ENCODE data around the gene MOB2.
A peak's percentile ranks its signal among the peaks of the same experiment; 100 is the strongest.

Gene MOB2

DNA sequence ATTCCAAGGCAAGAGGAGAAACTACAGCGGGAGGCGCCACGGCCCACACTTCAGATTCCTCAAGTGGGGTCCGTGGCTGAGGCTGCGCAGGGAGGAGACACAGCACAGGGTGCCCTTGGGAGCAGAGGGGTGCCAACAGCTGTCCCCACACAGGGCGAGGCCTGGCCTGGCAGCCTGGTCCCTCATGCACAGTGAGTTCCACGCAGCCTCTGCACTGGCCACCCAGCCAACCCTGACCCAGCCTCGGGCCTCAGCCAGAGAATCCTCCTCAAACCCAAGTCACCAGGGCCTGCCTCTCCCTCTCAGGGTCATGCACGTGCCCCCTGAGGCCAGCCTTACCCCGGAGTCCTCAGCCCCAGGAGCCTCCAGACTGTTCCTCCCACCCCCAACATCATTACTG lies 22.4 kb upstream of the MOB2 start:
- H3K4me3 ChIP-seq (ENCODE audit: low read length), result no peak overlapping the region
- no peak overlapping the region for H3K27ac ChIP-seq (ENCODE audit: low read length)
- no peaks in the 10 kb centered on the region for H3K9me3 ChIP-seq (ENCODE audit: insufficient read depth, low read depth, low read length)
- no peak overlapping the region for H3K9ac ChIP-seq (ENCODE audit: low read depth, low read length)
- no peaks in the 10 kb centered on the region for H3K27me3 ChIP-seq (ENCODE audit: insufficient read depth, low read length)
- H3K36me3 ChIP-seq (ENCODE audit: insufficient read depth, low read depth, low read length), result no peaks in the 10 kb centered on the region
- peaks cover 3% of the 10 kb centered on the region; the same call in 1 of the 2 replicates for H3K4me1 ChIP-seq (ENCODE audit: insufficient read depth, low read length)

DNA sequence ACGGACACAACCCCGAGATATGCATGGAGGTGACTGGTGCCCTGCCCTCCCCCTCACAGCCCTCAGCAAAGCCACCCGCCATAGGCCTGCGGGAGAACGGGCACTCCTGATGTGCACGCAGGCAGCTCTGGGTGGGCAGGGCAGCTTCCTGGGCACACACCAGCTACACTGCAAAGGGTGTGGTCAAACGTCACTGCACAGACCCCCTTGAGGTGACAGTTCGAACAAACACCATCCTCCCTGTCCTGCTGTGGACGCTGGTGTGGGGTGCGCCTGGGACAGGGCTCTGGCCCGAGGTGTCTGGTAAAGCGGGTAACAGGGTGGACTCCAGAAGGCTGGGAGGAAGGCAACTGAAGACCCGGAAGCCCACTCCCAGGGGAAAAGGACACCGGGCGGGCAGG lies 21.9 kb upstream of the MOB2 start:
- Histone ChIP-seq H3K4me1 (ENCODE audit: insufficient read depth, low read length) (peaks cover 3% of the 10 kb centered on the region; the same call in 1 of the 2 replicates), H3K9me3 (ENCODE audit: insufficient read depth, low read depth, low read length) (no peaks in the 10 kb centered on the region), H3K27me3 (ENCODE audit: insufficient read depth, low read length) (no peaks in the 10 kb centered on the region), H3K9ac (ENCODE audit: low read depth, low read length) (no peak overlapping the region), H3K4me3 (ENCODE audit: low read length) (no peak overlapping the region), H3K36me3 (ENCODE audit: insufficient read depth, low read depth, low read length) (no peaks in the 10 kb centered on the region), H3K27ac (ENCODE audit: low read length) (no peak overlapping the region)

DNA sequence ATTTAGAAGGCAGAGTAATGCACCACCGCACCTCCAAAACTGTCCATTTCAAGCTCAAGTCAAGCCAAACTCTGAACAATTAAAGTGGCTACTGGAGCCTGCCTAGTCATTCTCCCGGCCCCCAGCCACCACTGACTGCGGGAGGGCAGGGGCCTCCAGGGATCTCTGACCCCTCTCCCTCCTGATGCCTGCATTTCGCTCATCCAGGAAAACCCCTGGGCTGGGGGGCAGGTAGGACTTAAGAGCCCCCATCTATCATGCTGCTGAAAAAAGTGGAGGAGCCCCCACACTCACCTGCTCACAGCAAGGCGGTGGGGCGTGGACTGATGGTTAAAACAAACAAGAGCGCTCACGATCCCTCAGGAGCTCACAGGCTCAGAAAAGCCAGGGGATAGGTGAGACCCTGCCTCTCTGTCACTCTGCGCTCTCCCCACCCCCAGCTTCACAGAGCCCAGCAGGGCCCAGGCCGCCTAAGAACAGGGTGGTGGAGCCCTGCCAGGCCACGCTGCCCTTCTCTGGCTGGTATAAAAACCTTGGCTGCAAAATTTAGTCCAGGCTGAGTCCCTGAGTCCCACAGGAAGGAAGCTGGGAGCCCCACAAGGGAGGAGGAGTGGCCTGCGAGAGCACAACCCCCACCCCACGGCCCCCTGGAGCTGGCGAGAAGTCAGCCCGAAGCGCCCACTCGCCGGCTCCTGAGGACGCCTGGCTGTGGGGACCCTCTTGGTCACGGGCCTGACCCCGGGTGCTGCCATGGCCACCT lies 21.0 kb upstream of the MOB2 start:
- Histone ChIP-seq H3K27me3 (ENCODE audit: insufficient read depth, low read length) (no peaks in the 10 kb centered on the region), H3K9me3 (ENCODE audit: insufficient read depth, low read depth, low read length) (no peaks in the 10 kb centered on the region), H3K4me3 (ENCODE audit: low read length) (no peak overlapping the region), H3K36me3 (ENCODE audit: insufficient read depth, low read depth, low read length) (no peaks in the 10 kb centered on the region), H3K9ac (ENCODE audit: low read depth, low read length) (peak overlapping the region; percentile 37; the same call in 1 of the 2 replicates), H3K27ac (ENCODE audit: low read length) (no peak overlapping the region), H3K4me1 (ENCODE audit: insufficient read depth, low read length) (peaks cover 3% of the 10 kb centered on the region; the same call in 1 of the 2 replicates)

- no peak overlapping the region for H3K9ac ChIP-seq (ENCODE audit: low read depth, low read length)
Measured at GRCh38 chr11:1506981-1507380, 20.4 kb upstream of the MOB2 start.

GRCh38 chr11:1505480-1505879 lies 18.9 kb upstream of the MOB2 start:
- H3K9me3 ChIP-seq (ENCODE audit: insufficient read depth, low read depth, low read length), result no peaks in the 10 kb centered on the region
- no peak overlapping the region for H3K27ac ChIP-seq (ENCODE audit: low read length)
- no peaks in the 10 kb centered on the region for H3K27me3 ChIP-seq (ENCODE audit: insufficient read depth, low read length)
- no peak overlapping the region for H3K4me3 ChIP-seq (ENCODE audit: low read length)
- H3K9ac ChIP-seq (ENCODE audit: low read depth, low read length), result no peak overlapping the region
- no peaks in the 10 kb centered on the region for H3K36me3 ChIP-seq (ENCODE audit: insufficient read depth, low read depth, low read length)
- H3K4me1 ChIP-seq (ENCODE audit: insufficient read depth, low read length), result peaks cover 3% of the 10 kb centered on the region; the same call in 1 of the 2 replicates

More at GRCh38 chr11:1506981-1507380, 20.4 kb upstream of the MOB2 start:
- H3K27me3 ChIP-seq (ENCODE audit: insufficient read depth, low read length), result no peaks in the 10 kb centered on the region
- H3K4me3 ChIP-seq (ENCODE audit: low read length), result no peak overlapping the region
- H3K4me1 ChIP-seq (ENCODE audit: insufficient read depth, low read length), result peaks cover 3% of the 10 kb centered on the region; the same call in 1 of the 2 replicates
- no peaks in the 10 kb centered on the region for H3K36me3 ChIP-seq (ENCODE audit: insufficient read depth, low read depth, low read length)
- no peak overlapping the region for H3K27ac ChIP-seq (ENCODE audit: low read length)
- H3K9me3 ChIP-seq (ENCODE audit: insufficient read depth, low read depth, low read length), result no peaks in the 10 kb centered on the region

DNA sequence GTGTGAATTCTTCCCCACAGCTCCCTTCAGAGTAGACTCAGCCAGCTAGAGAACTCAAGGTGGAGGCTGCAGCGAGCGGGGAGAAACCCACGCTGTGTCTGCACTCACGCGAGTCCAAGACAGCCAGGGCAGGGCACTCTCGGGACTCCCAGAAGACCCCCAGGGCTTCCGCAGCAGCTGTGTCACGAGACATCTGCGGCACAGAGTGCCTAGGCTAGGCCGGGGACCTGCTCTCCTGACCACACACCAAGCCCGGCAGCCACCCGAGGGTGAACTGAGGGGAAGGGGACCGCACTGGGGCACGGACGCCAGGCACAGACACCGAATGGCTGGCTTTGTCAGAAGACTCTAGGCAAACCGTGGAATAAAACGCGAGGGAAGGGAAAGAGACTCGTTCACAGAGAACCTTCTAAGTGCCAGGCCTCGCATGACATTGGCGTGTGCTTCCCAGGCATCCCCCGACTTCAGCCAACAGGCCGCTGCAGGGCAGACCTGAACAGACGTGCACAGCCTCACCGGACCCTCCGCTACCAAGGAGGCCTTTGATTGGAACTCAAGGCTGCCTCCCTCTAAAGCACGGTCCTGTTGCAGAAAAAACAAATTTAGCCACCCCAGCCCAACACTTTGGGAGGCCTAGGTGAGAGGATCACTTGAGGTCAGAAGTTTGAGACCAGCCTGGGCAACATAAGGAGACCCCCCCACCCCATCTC lies 18.2 kb upstream of the MOB2 start:
- H3K9ac ChIP-seq (ENCODE audit: low read depth, low read length), result no peak overlapping the region
- H3K4me3 ChIP-seq (ENCODE audit: low read length), result no peak overlapping the region
- peaks cover 3% of the 10 kb centered on the region; the same call in 1 of the 2 replicates for H3K4me1 ChIP-seq (ENCODE audit: insufficient read depth, low read length)
- H3K27ac ChIP-seq (ENCODE audit: low read length), result no peak overlapping the region
- H3K36me3 ChIP-seq (ENCODE audit: insufficient read depth, low read depth, low read length), result no peaks in the 10 kb centered on the region
- no peaks in the 10 kb centered on the region for H3K27me3 ChIP-seq (ENCODE audit: insufficient read depth, low read length)
- H3K9me3 ChIP-seq (ENCODE audit: insufficient read depth, low read depth, low read length), result no peaks in the 10 kb centered on the region

DNA sequence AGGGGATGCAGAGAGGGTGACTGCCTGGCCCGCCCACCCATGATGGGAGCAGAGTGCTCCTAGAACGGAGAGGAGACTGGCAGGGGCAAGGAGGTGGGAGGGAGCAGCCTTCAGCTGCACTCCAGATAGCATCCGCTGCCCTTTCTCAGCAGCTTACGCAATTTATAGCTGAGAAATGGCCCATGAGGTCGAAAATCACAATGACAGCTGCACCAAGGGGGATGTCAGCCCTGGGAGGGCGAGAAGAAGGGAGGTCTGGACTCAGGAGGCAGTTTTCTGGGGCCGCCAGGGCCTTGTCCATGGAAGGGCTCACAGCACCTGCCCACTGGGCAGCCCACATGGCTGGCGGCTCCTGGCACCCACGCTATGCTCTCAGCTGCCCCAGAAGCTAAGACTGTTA lies 17.6 kb upstream of the MOB2 start:
- Histone ChIP-seq H3K36me3 (ENCODE audit: insufficient read depth, low read depth, low read length) (no peaks in the 10 kb centered on the region), H3K4me1 (ENCODE audit: insufficient read depth, low read length) (peaks cover 3% of the 10 kb centered on the region; the same call in 1 of the 2 replicates), H3K9me3 (ENCODE audit: insufficient read depth, low read depth, low read length) (no peaks in the 10 kb centered on the region), H3K9ac (ENCODE audit: low read depth, low read length) (no peak overlapping the region), H3K27ac (ENCODE audit: low read length) (no peak overlapping the region), H3K4me3 (ENCODE audit: low read length) (no peak overlapping the region), H3K27me3 (ENCODE audit: insufficient read depth, low read length) (no peaks in the 10 kb centered on the region)

- H3K4me3 ChIP-seq (ENCODE audit: low read length), result no peak overlapping the region
- H3K27me3 ChIP-seq (ENCODE audit: insufficient read depth, low read length), result no peaks in the 10 kb centered on the region
- no peak overlapping the region for H3K9ac ChIP-seq (ENCODE audit: low read depth, low read length)
- no peaks in the 10 kb centered on the region for H3K9me3 ChIP-seq (ENCODE audit: insufficient read depth, low read depth, low read length)
- peaks cover 3% of the 10 kb centered on the region; the same call in 1 of the 2 replicates for H3K4me1 ChIP-seq (ENCODE audit: insufficient read depth, low read length)
- H3K27ac ChIP-seq (ENCODE audit: low read length), result no peak overlapping the region
- H3K36me3 ChIP-seq (ENCODE audit: insufficient read depth, low read depth, low read length), result no peaks in the 10 kb centered on the region
Measured at GRCh38 chr11:1503708-1504104, 17.1 kb upstream of the MOB2 start.

DNA sequence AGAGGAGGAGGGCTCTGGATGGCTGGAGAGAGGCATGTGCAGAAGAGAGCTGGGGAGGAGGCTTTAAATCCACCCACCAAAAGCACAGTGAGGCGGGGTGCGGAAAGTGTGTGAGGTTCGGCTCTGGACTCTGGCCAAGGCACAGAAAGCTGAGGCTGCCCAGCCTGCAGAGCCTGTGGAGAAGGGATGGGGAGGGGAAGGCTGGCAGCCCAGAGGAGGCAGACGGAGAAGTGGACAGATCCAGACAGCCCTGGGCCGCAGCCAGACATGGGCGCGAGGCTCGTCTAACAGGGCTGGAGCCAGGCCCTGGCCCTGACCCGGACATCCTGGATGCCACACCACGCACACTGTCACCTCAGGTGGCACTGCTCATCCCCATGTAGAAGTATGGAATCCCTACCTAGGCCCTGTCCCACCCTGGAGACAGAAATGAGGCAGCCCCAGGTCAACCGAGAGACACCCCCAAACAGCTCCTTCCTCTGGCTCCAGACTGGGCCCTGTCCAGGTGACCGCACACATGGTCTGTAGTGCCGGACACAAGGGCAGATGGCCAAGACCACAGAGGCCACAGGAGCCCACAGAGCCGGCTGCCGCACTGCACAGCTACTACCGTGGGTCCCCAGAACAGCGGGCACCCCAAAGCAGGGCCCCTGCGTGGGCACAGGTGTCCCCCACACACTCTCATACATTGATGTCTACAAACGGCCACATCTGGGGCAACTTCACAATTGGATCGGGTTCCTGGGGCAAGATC lies 16.6 kb upstream of the MOB2 start:
- no peak overlapping the region for H3K27ac ChIP-seq (ENCODE audit: low read length)
- peaks cover 3% of the 10 kb centered on the region; the same call in 1 of the 2 replicates for H3K4me1 ChIP-seq (ENCODE audit: insufficient read depth, low read length)
- no peaks in the 10 kb centered on the region for H3K27me3 ChIP-seq (ENCODE audit: insufficient read depth, low read length)
- H3K9ac ChIP-seq (ENCODE audit: low read depth, low read length), result no peak overlapping the region
- H3K36me3 ChIP-seq (ENCODE audit: insufficient read depth, low read depth, low read length), result no peaks in the 10 kb centered on the region
- H3K4me3 ChIP-seq (ENCODE audit: low read length), result no peak overlapping the region
- H3K9me3 ChIP-seq (ENCODE audit: insufficient read depth, low read depth, low read length), result no peaks in the 10 kb centered on the region

DNA sequence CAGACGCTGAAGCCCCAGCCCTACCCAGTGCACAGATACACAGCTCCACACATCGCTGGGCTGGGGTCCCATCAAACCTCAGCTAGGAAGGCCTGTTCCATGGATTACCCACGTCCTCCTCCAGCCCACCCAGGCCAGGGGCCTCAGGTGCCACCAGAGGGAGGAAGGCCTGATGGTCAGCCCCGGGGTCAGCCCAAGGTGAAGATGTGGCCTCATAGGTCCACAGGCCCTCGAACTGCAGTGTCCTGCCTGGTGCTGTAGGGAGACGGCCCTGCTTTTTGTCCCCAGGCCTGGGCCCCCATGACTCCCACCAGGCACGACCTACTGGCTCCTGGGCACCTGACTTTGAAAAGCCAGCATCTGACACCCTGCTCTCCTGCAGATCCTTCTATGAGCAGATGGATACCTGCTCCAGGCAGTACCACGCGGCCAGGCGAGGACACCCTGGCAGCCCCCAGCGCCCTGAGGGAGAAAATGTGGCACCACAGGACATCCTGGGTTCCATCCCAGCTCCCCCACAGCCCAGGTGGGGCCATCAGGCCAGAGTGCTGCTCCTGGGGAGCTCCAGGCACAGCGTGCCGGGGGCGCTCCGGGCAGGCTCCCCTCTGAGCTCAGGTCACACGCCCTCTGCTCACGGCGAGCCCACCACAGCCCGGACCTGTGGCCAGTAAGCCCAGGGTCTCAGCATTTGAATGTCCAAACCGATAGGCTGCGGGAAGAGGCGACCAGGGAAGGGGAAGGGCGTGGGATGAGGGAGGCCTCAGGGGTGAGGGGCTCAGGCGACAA lies 15.8 kb upstream of the MOB2 start:
- no peak overlapping the region for H3K9ac ChIP-seq (ENCODE audit: low read depth, low read length)
- peaks cover 2% of the 10 kb centered on the region for H3K4me1 ChIP-seq (ENCODE audit: insufficient read depth, low read length)
- H3K4me3 ChIP-seq (ENCODE audit: low read length), result no peak overlapping the region
- H3K36me3 ChIP-seq (ENCODE audit: insufficient read depth, low read depth, low read length), result no peaks in the 10 kb centered on the region
- no peaks in the 10 kb centered on the region for H3K9me3 ChIP-seq (ENCODE audit: insufficient read depth, low read depth, low read length)
- no peak overlapping the region for H3K27ac ChIP-seq (ENCODE audit: low read length)
- no peaks in the 10 kb centered on the region for H3K27me3 ChIP-seq (ENCODE audit: insufficient read depth, low read length)
